ENCODE results near the gene KIF21B.

- TF ChIP-seq GATA3 (IDR thresholded peaks at IDR 0.05; ENCODE audit: low read depth, low read length) (no peak), GATA2 (IDR thresholded peaks at IDR 0.05; ENCODE audit: low read depth, low read length) (no peak)
Measured at GRCh38 chr1:201041011-201041410, 17.5 kb upstream of the KIF21B start.

Data from SH-SY5Y (cell line).